ENCODE measurements around the gene GPR32.

DNA sequence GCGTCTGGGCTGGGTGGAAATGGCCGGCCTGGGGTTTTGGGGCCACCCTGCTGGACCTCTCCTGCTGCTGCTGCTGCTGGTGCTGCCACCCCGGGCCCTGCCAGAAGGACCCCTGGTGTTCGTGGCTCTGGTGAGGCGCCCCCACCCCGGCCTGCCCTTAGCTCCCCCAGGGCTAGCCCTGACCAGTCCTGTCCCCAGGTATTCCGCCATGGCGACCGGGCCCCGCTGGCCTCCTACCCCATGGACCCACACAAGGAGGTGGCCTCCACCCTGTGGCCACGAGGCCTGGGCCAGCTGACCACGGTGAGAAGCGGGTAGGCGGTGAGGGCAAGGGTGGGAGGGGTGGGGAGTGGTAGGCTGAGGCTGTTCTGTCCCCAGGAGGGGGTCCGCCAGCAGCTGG, 20.1 kb downstream of the GPR32 start, which contains the start of gene ACP4:
- TF ChIP-seq, protein P1, sequence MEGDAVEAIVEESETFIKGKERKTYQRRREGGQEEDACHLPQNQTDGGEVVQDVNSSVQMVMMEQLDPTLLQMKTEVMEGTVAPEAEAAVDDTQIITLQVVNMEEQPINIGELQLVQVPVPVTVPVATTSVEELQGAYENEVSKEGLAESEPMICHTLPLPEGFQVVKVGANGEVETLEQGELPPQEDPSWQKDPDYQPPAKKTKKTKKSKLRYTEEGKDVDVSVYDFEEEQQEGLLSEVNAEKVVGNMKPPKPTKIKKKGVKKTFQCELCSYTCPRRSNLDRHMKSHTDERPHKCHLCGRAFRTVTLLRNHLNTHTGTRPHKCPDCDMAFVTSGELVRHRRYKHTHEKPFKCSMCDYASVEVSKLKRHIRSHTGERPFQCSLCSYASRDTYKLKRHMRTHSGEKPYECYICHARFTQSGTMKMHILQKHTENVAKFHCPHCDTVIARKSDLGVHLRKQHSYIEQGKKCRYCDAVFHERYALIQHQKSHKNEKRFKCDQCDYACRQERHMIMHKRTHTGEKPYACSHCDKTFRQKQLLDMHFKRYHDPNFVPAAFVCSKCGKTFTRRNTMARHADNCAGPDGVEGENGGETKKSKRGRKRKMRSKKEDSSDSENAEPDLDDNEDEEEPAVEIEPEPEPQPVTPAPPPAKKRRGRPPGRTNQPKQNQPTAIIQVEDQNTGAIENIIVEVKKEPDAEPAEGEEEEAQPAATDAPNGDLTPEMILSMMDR (IDR thresholded peaks at IDR 0.05) = no peak
- no peak for TF ChIP-seq ZFX (IDR thresholded peaks at IDR 0.05; ENCODE audit: borderline replicate concordance)
